K562 (cell line): ENCODE data around the gene TARS2. TPM values are rescaled to one million over a fixed set of nuclear protein-coding genes. Genes with fewer than 3 reads are reported as not detected.

ENCODE experiments used
- microRNA-seq: library from miRNA; unstranded; fragments of <30 nt; microRNA quantifications from one replicate; pipeline ENCODE4, GENCODE V29; 2018; ENCODE audit warnings: borderline microRNAs expressed
- polyA plus RNA-seq, 8 experiments: library from polyadenylated mRNA; depleted of rRNA in 4 of 8; stranded (reverse) in 5 of 8; unstranded in 3 of 8; fragments of >200 nt; fragmentation: Nextera tagmentation in 2 of 8; fragmentation: Illumina TruSeq in 1 of 8; extraction: Ambion mirVana in 2 of 8; extraction: Trizol in 1 of 8; gene quantifications; 2 replicates each; pipeline versions ENCODE4 v1.2.1 to v1.2.3, GENCODE V29; 2011 to 2014; ENCODE audit warnings: inconsistent platforms in 1 of 8, missing spikeins in 1 of 8
- small RNA-seq: library from RNA; depleted of rRNA; stranded (forward); fragments of <200 nt; gene quantifications from one replicate; pipeline ENCODE3, GENCODE V24; 2014
- total RNA-seq, 7 experiments: library from RNA; depleted of rRNA in 6 of 7; stranded (reverse); fragments of >200 nt in 6 of 7; fragmentation: Illumina TruSeq in 2 of 7; extraction: Trizol in 2 of 7; gene quantifications; 2 replicates each; pipeline versions ENCODE4 v1.2.1 to v1.2.3, GENCODE V29; 2011 to 2021; ENCODE audit warnings: low replicate concordance in 1 of 7

The TARS2 gene
- total and polyA plus RNA-seq, 9 of the 15 experiments (the other 6 are each of a cell fraction or from before 2014, with no cell fraction given) = 17.0 to 64.2 (median 39.4) TPM

Small RNA genes within 50 kb of the gene (microRNA-seq; reads per million reads assigned to microRNA genes)
- not detected for gene MIR4257
- gene MIR6878 = not detected

Small RNA genes within 50 kb of the gene (small RNA-seq; reads per million reads assigned to genes)
- gene MIR4257 = not detected

Other genes with a start within 250 kb of the TARS2 start
Only the 7 nearest of the 14 such genes appear.
- gene PRPF3, start 165.9 kb upstream of the TARS2 start, total RNA-seq (2014; rRNA removed) = 50.5 and 57.9 TPM in 2 replicates
- 73.4 and 81.5 TPM in 2 replicates for gene PRPF3, start 165.9 kb upstream of the TARS2 start, total RNA-seq (2014; rRNA removed; fragmentation: Illumina TruSeq; extraction: Trizol)
- 80.0 and 84.4 TPM in 2 replicates for gene PRPF3, start 165.9 kb upstream of the TARS2 start, total RNA-seq (2015; rRNA removed; fragmentation: Illumina TruSeq; extraction: Trizol)
- 48.1 and 51.1 TPM in 2 replicates for gene PRPF3, start 165.9 kb upstream of the TARS2 start, total RNA-seq (2021)
- gene PRPF3, start 165.9 kb upstream of the TARS2 start, polyA plus RNA-seq (2011; rRNA removed) = 38.1 and 41.7 TPM in 2 replicates
- gene PRPF3, start 165.9 kb upstream of the TARS2 start, polyA plus RNA-seq (2014; fragmentation: Illumina TruSeq; extraction: Trizol) = 62.0 and 67.2 TPM in 2 replicates
- 10 to 100 TPM; 26.4 to 70.9 TPM for gene PRPF3, start 165.9 kb upstream of the TARS2 start, polyA plus RNA-seq (2014; fragmentation: Nextera tagmentation; extraction: Ambion mirVana)
- gene PRPF3, start 165.9 kb upstream of the TARS2 start, polyA plus RNA-seq (2014; rRNA removed) = 53.6 and 54.1 TPM in 2 replicates
- 4.4 and 5.2 TPM in 2 replicates for gene RPRD2, start 123.3 kb upstream of the TARS2 start, total RNA-seq (2014; rRNA removed)
- gene RPRD2, start 123.3 kb upstream of the TARS2 start, total RNA-seq (2014; rRNA removed; fragmentation: Illumina TruSeq; extraction: Trizol) = 7.7 and 8.9 TPM in 2 replicates
- gene RPRD2, start 123.3 kb upstream of the TARS2 start, total RNA-seq (2015; rRNA removed; fragmentation: Illumina TruSeq; extraction: Trizol) = 8.6 and 8.7 TPM in 2 replicates
- gene RPRD2, start 123.3 kb upstream of the TARS2 start, total RNA-seq (2021) = 19.8 and 21.6 TPM in 2 replicates
- 6.1 and 11.4 TPM in 2 replicates for gene RPRD2, start 123.3 kb upstream of the TARS2 start, polyA plus RNA-seq (2011; rRNA removed)
- gene RPRD2, start 123.3 kb upstream of the TARS2 start, polyA plus RNA-seq (2014; fragmentation: Illumina TruSeq; extraction: Trizol) = 18.3 and 21.3 TPM in 2 replicates
- 1 to 10 TPM; 1.5 to 4.4 TPM for gene RPRD2, start 123.3 kb upstream of the TARS2 start, polyA plus RNA-seq (2014; fragmentation: Nextera tagmentation; extraction: Ambion mirVana)
- 6.7 and 7.9 TPM in 2 replicates for gene RPRD2, start 123.3 kb upstream of the TARS2 start, polyA plus RNA-seq (2014; rRNA removed)
- gene ECM1, start 20.7 kb downstream of the TARS2 start, total RNA-seq (2014; rRNA removed) = 24.4 and 33.0 TPM in 2 replicates
- 10.7 and 11.3 TPM in 2 replicates for gene ECM1, start 20.7 kb downstream of the TARS2 start, total RNA-seq (2014; rRNA removed; fragmentation: Illumina TruSeq; extraction: Trizol)
- gene ECM1, start 20.7 kb downstream of the TARS2 start, total RNA-seq (2015; rRNA removed; fragmentation: Illumina TruSeq; extraction: Trizol) = 12.8 and 13.6 TPM in 2 replicates
- 30.1 and 39.3 TPM in 2 replicates for gene ECM1, start 20.7 kb downstream of the TARS2 start, total RNA-seq (2021)
- gene ECM1, start 20.7 kb downstream of the TARS2 start, polyA plus RNA-seq (2011; rRNA removed) = 9.4 and 20.8 TPM in 2 replicates
- 52.2 and 59.5 TPM in 2 replicates for gene ECM1, start 20.7 kb downstream of the TARS2 start, polyA plus RNA-seq (2014; fragmentation: Illumina TruSeq; extraction: Trizol)
- gene ECM1, start 20.7 kb downstream of the TARS2 start, polyA plus RNA-seq (2014; fragmentation: Nextera tagmentation; extraction: Ambion mirVana) = 1 to 10 TPM; 6.6 to 7.0 TPM
- gene ECM1, start 20.7 kb downstream of the TARS2 start, polyA plus RNA-seq (2014; rRNA removed) = 16.3 and 23.9 TPM in 2 replicates
- 0.33 and 1.8 TPM in 2 replicates for gene FALEC, start 28.3 kb downstream of the TARS2 start, total RNA-seq (2014; rRNA removed)
- gene FALEC, start 28.3 kb downstream of the TARS2 start, total RNA-seq (2014; rRNA removed; fragmentation: Illumina TruSeq; extraction: Trizol) = 0.38 TPM in 1 of 2 replicates, not detected in the other
- gene FALEC, start 28.3 kb downstream of the TARS2 start, total RNA-seq (2015; rRNA removed; fragmentation: Illumina TruSeq; extraction: Trizol) = 0.45 TPM in 1 of 2 replicates, not detected in the other
- 0.51 TPM in 1 of 2 replicates, not detected in the other for gene FALEC, start 28.3 kb downstream of the TARS2 start, total RNA-seq (2021)
- 0.15 and 0.53 TPM in 2 replicates for gene FALEC, start 28.3 kb downstream of the TARS2 start, polyA plus RNA-seq (2011; rRNA removed)
- not detected in 2 replicates for gene FALEC, start 28.3 kb downstream of the TARS2 start, polyA plus RNA-seq (2014; fragmentation: Illumina TruSeq; extraction: Trizol)
- not detected for gene FALEC, start 28.3 kb downstream of the TARS2 start, polyA plus RNA-seq (2014; fragmentation: Nextera tagmentation; extraction: Ambion mirVana)
- 0.56 and 0.73 TPM in 2 replicates for gene FALEC, start 28.3 kb downstream of the TARS2 start, polyA plus RNA-seq (2014; rRNA removed)
- gene ADAMTSL4, start 62.0 kb downstream of the TARS2 start, total RNA-seq (2014; rRNA removed) = 35.6 and 43.6 TPM in 2 replicates
- gene ADAMTSL4, start 62.0 kb downstream of the TARS2 start, total RNA-seq (2014; rRNA removed; fragmentation: Illumina TruSeq; extraction: Trizol) = 18.8 and 20.3 TPM in 2 replicates
- 22.8 and 25.5 TPM in 2 replicates for gene ADAMTSL4, start 62.0 kb downstream of the TARS2 start, total RNA-seq (2015; rRNA removed; fragmentation: Illumina TruSeq; extraction: Trizol)
- 163 and 212 TPM in 2 replicates for gene ADAMTSL4, start 62.0 kb downstream of the TARS2 start, total RNA-seq (2021)
- 53.8 and 132 TPM in 2 replicates for gene ADAMTSL4, start 62.0 kb downstream of the TARS2 start, polyA plus RNA-seq (2011; rRNA removed)
- 116 and 156 TPM in 2 replicates for gene ADAMTSL4, start 62.0 kb downstream of the TARS2 start, polyA plus RNA-seq (2014; fragmentation: Illumina TruSeq; extraction: Trizol)
- gene ADAMTSL4, start 62.0 kb downstream of the TARS2 start, polyA plus RNA-seq (2014; fragmentation: Nextera tagmentation; extraction: Ambion mirVana) = 10 to 100 TPM; 12.7 to 14.8 TPM
- 104 and 137 TPM in 2 replicates for gene ADAMTSL4, start 62.0 kb downstream of the TARS2 start, polyA plus RNA-seq (2014; rRNA removed)
- 129 and 138 TPM in 2 replicates for gene MCL1, start 92.2 kb downstream of the TARS2 start, total RNA-seq (2014; rRNA removed)
- gene MCL1, start 92.2 kb downstream of the TARS2 start, total RNA-seq (2014; rRNA removed; fragmentation: Illumina TruSeq; extraction: Trizol) = 153 and 184 TPM in 2 replicates
- 109 and 120 TPM in 2 replicates for gene MCL1, start 92.2 kb downstream of the TARS2 start, total RNA-seq (2015; rRNA removed; fragmentation: Illumina TruSeq; extraction: Trizol)
- 200 and 224 TPM in 2 replicates for gene MCL1, start 92.2 kb downstream of the TARS2 start, total RNA-seq (2021)
- 144 and 222 TPM in 2 replicates for gene MCL1, start 92.2 kb downstream of the TARS2 start, polyA plus RNA-seq (2011; rRNA removed)
- 147 and 158 TPM in 2 replicates for gene MCL1, start 92.2 kb downstream of the TARS2 start, polyA plus RNA-seq (2014; fragmentation: Illumina TruSeq; extraction: Trizol)
- 10 to 100 TPM; 27.1 to 31.0 TPM for gene MCL1, start 92.2 kb downstream of the TARS2 start, polyA plus RNA-seq (2014; fragmentation: Nextera tagmentation; extraction: Ambion mirVana)
- 131 and 143 TPM in 2 replicates for gene MCL1, start 92.2 kb downstream of the TARS2 start, polyA plus RNA-seq (2014; rRNA removed)
- 147 and 163 TPM in 2 replicates for gene ENSA, start 142.2 kb downstream of the TARS2 start, total RNA-seq (2014; rRNA removed)
- 196 and 198 TPM in 2 replicates for gene ENSA, start 142.2 kb downstream of the TARS2 start, total RNA-seq (2014; rRNA removed; fragmentation: Illumina TruSeq; extraction: Trizol)
- 183 and 188 TPM in 2 replicates for gene ENSA, start 142.2 kb downstream of the TARS2 start, total RNA-seq (2015; rRNA removed; fragmentation: Illumina TruSeq; extraction: Trizol)
- 203 and 219 TPM in 2 replicates for gene ENSA, start 142.2 kb downstream of the TARS2 start, total RNA-seq (2021)
- gene ENSA, start 142.2 kb downstream of the TARS2 start, polyA plus RNA-seq (2011; rRNA removed) = 133 and 156 TPM in 2 replicates
- 565 and 605 TPM in 2 replicates for gene ENSA, start 142.2 kb downstream of the TARS2 start, polyA plus RNA-seq (2014; fragmentation: Illumina TruSeq; extraction: Trizol)
- gene ENSA, start 142.2 kb downstream of the TARS2 start, polyA plus RNA-seq (2014; fragmentation: Nextera tagmentation; extraction: Ambion mirVana) = 10 to 100 TPM; 68.1 to 93.9 TPM
- 197 and 354 TPM in 2 replicates for gene ENSA, start 142.2 kb downstream of the TARS2 start, polyA plus RNA-seq (2014; rRNA removed)